HepG2 (cell line): ENCODE results near the gene AHCYL2. TPM values are rescaled to one million over a fixed set of nuclear protein-coding genes. Genes with fewer than 3 reads are reported as not detected.

Source experiments
- ATAC-seq: fragments of 200-7000 bp; cut with Tn5 transposase; 3 replicates; pipeline ENCODE4 v1.9.1; 2020; ENCODE audit warnings: mild to moderate bottlenecking, moderate library complexity
- BruUV-seq: library from RNA; stranded (reverse); fragments of 400-500 nt; replicated peaks from 2 replicates; lab custom pipeline; 2021; lab: Mats Ljungman, UMichigan
- CTCF ChIA-PET: fragments of 300-600 bp; formaldehyde crosslinking; extraction: SDS; loops from one replicate; lab custom pipeline; 2021; ENCODE audit warnings: low total read pairs, inconsistent platforms, low intra/inter-chr PET ratio; lab: Yijun Ruan, JAX
- POLR2A ChIA-PET: fragments of 350-600 bp; sonication (Branson Sonifier 250); formaldehyde crosslinking; loops from one replicate; lab custom pipeline; 2020; ENCODE audit warnings: antibody characterized with exemption, inconsistent platforms; lab: Yijun Ruan, JAX
- DNase-seq: peaks from one replicate; pipeline ENCODE4 v3.0.0-alpha.2; 2015; ENCODE audit warnings: low spot score
- FAIRE-seq: peaks from 3 replicates; lab custom pipeline; 2011; peaks lifted over from hg19 to GRCh38; lab: Jason Lieb, UNC
- H2AFZ ChIP-seq: one replicate; pipeline ENCODE4 v1.6.1; 2011; ENCODE audit warnings: low read length, inconsistent platforms
- H3K27ac ChIP-seq: fragments of 300-600 bp; 3 replicates; pipeline ENCODE4 v1.8.0; 2011; ENCODE audit warnings: mixed run types, mild to moderate bottlenecking, mixed read lengths, low read length, inconsistent platforms; ENCODE audit not compliant: insufficient read depth; ENCODE audit errors: extremely low read length
- H3K27me3 ChIP-seq, 2 experiments: fragments of 200-600 bp in 1 of 2; 2 replicates in 1 of 2; 3 replicates in 1 of 2; pipeline versions ENCODE4 v1.6.0 to v1.8.0; 2011; ENCODE audit warnings: low read length in 2 of 2, mild to moderate bottlenecking in 2 of 2, moderate library complexity in 2 of 2, inconsistent platforms in 1 of 2; ENCODE audit not compliant: insufficient read depth in 2 of 2, control insufficient read depth in 1 of 2
- H3K36me3 ChIP-seq, 2 experiments: fragments of 200-600 bp in 1 of 2; replicated peaks in 1 of 2; 2 replicates in 1 of 2; 3 replicates in 1 of 2; pipeline versions ENCODE4 v1.5.1 to v1.8.0; 2011; ENCODE audit warnings: low read length in 2 of 2, inconsistent platforms in 1 of 2; ENCODE audit not compliant: insufficient read depth in 2 of 2, control insufficient read depth in 1 of 2
- H3K4me1 ChIP-seq: 2 replicates; pipeline ENCODE4 v1.5.1; 2012; ENCODE audit warnings: low read length, inconsistent platforms; ENCODE audit not compliant: insufficient read depth
- H3K4me2 ChIP-seq: 2 replicates; pipeline ENCODE4 v1.6.0; 2011; ENCODE audit warnings: low read depth, low read length, inconsistent platforms
- H3K4me3 ChIP-seq, 3 experiments: fragments of 200-600 bp in 1 of 3; sonication (generic), shearing (Covaris generic) in 1 of 3; replicated peaks in 1 of 3; 2 replicates each; pipeline ENCODE4 v1.5.1; 2011 to 2016; ENCODE audit warnings: low read length in 3 of 3, inconsistent platforms in 2 of 3, low read depth in 2 of 3, mild to moderate bottlenecking in 2 of 3, control low read depth in 1 of 3, mixed read lengths in 1 of 3; ENCODE audit not compliant: insufficient read depth in 1 of 3
- H3K79me2 ChIP-seq: one replicate; pipeline ENCODE4 v1.6.1; 2011; ENCODE audit warnings: low read length, inconsistent platforms; ENCODE audit not compliant: insufficient read depth
- H3K9ac ChIP-seq: 2 replicates; pipeline ENCODE4 v1.6.0; 2011; ENCODE audit warnings: mild to moderate bottlenecking, low read depth, low read length, inconsistent platforms; ENCODE audit not compliant: insufficient read depth
- H3K9me3 ChIP-seq: 2 replicates; pipeline ENCODE4 v1.5.1; 2012; ENCODE audit warnings: mild to moderate bottlenecking, low read length
- H4K20me1 ChIP-seq: 2 replicates; pipeline ENCODE4 v1.6.0; 2011; ENCODE audit warnings: inconsistent platforms, mild to moderate bottlenecking, low read length, moderate library complexity; ENCODE audit not compliant: insufficient read depth
- ATF7 ChIP-seq, 2 experiments: fragments of 450-650 bp in 1 of 2; sonication (generic) in 1 of 2; formaldehyde crosslinking in 1 of 2; IDR thresholded peaks; 2 replicates each; pipeline versions ENCODE4 v1.4.0 to v1.6.1; 2016 to 2020; ENCODE audit warnings: antibody characterized with exemption in 1 of 2, mild to moderate bottlenecking in 1 of 2, missing genetic modification reagents in 1 of 2
- DMAP1 ChIP-seq: IDR thresholded peaks from 2 replicates; pipeline ENCODE4 v1.6.1; 2016
- EEA1 ChIP-seq: sonication (generic); formaldehyde crosslinking; IDR thresholded peaks from 2 replicates; pipeline ENCODE4 v1.5.1; 2020; ENCODE audit warnings: mild to moderate bottlenecking, missing genetic modification reagents, borderline replicate concordance
- KDM3A ChIP-seq: IDR thresholded peaks from 2 replicates; pipeline ENCODE4 v1.6.1; 2018; ENCODE audit warnings: low read depth, missing compliant biosample characterization
- NAIF1 ChIP-seq: sonication (generic); formaldehyde crosslinking; IDR thresholded peaks from 2 replicates; pipeline ENCODE4 v1.5.0; 2020; ENCODE audit warnings: mild to moderate bottlenecking, missing genetic modification reagents, borderline replicate concordance
- SIN3B ChIP-seq: fragments of 150-350 bp; IDR thresholded peaks from 2 replicates; pipeline ENCODE4 v1.6.1; 2014; ENCODE audit warnings: low read length
- TCF7L2 ChIP-seq: IDR thresholded peaks from 2 replicates; pipeline ENCODE4 v1.6.1; 2011; ENCODE audit warnings: mild to moderate bottlenecking, low read depth, low read length, moderate library complexity
- ZBTB3 ChIP-seq: sonication (generic); formaldehyde crosslinking; IDR thresholded peaks from 2 replicates; pipeline ENCODE4 v1.4.0; 2020; ENCODE audit warnings: low read depth, mild to moderate bottlenecking, moderate library complexity, missing genetic modification reagents, borderline replicate concordance
- ZNF367 ChIP-seq: sonication (generic); formaldehyde crosslinking; IDR thresholded peaks from 2 replicates; pipeline ENCODE4 v1.4.0; 2020; ENCODE audit warnings: missing genetic modification reagents, borderline replicate concordance
- ZNF562 ChIP-seq: sonication (generic); formaldehyde crosslinking; IDR thresholded peaks from 2 replicates; pipeline ENCODE4 v1.8.0; 2022; ENCODE audit warnings: missing genetic modification reagents, borderline replicate concordance
- ZNF629 ChIP-seq: sonication (generic); formaldehyde crosslinking; conservative IDR thresholded peaks from 2 replicates; pipeline ENCODE4 v1.5.0; 2020; ENCODE audit warnings: missing genetic modification reagents
- ZNF782 ChIP-seq: sonication (generic); formaldehyde crosslinking; IDR thresholded peaks from 2 replicates; pipeline ENCODE4 v1.4.0; 2020; ENCODE audit warnings: missing genetic modification reagents, mild to moderate bottlenecking, borderline replicate concordance
- WGBS: methylation state at CpG from one replicate; pipeline ENCODE4 v1.1.6; 2017; ENCODE audit warnings: low lambda C conversion rate; 5-methylcytosine and 5-hydroxymethylcytosine counted together
- in situ Hi-C: cut with HindIII; loops from 2 replicates; pipeline ENCODE4 v1.10.0; 2017; ENCODE audit warnings: low pct_unique_long_range_greater_than_20kb; ENCODE audit not compliant: extremely low pct_ligation_motif_present
- intact Hi-C: fragments of 100-400 bp; cut with micrococcal nuclease; formaldehyde crosslinking; loops from one replicate; pipeline ENCODE4 v1.10.0; 2022; ENCODE audit not compliant: unreplicated experiment
- polyA plus RNA-seq, 8 experiments: library from polyadenylated mRNA; depleted of rRNA in 3 of 8; stranded (reverse) in 7 of 8; unstranded in 1 of 8; fragments of >200 nt; fragmentation: Illumina TruSeq in 4 of 8; extraction: Trizol in 4 of 8; gene quantifications; 2 replicates each; pipeline versions ENCODE4 v1.2.1 to v1.2.3, GENCODE V29; 2011 to 2016; ENCODE audit warnings: low read depth in 4 of 8, missing spikeins in 1 of 8, mixed read lengths in 1 of 8; ENCODE audit not compliant: insufficient read depth in 1 of 8
- total RNA-seq, 5 experiments: library from RNA; depleted of rRNA; stranded (reverse); fragments of >200 nt; fragmentation: Illumina TruSeq; extraction: Trizol; gene quantifications; 2 replicates each; pipeline ENCODE4 v1.2.3, GENCODE V29; 2016; ENCODE audit warnings: low read depth in 1 of 5
- TF ChIP-seq, protein P1 (sequence below): sonication (generic); formaldehyde crosslinking; conservative IDR thresholded peaks from 2 replicates; pipeline ENCODE4 v1.4.0; 2020; ENCODE audit warnings: missing genetic modification reagents
- TF ChIP-seq, protein P2 (sequence below): sonication (generic); formaldehyde crosslinking; IDR thresholded peaks from 2 replicates; pipeline ENCODE4 v1.4.0; 2020; ENCODE audit warnings: mild to moderate bottlenecking, missing genetic modification reagents

The AHCYL2 gene
- total and polyA plus RNA-seq, 2 of the 13 experiments (the other 11 are each of a cell fraction or from before 2014, with no cell fraction given): 9.5 to 14.7 TPM

DNA sequence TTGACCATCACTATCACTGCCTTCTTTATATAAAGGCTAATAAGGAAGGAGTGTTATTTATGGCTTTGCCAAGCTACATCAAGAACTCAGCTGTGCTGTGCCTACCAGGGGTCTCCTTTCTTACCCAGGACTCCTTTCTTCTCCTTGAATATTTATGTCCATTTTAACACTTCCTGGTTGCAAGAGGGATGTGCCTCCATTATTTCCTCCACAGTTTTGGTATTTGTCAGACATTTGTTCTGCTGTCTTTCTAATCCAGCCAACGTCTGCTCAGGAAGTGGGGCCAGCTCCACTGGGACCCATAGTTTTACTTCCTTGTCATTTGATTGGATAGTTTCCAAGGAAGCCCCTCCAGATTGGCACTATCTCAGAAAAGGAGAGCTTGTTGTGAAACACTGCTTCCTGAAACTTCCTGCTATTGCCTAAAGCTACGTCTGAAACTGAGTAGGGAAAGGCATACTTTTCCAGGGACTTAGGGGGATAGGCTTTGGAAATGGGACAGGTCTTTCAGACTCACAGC is 202.8 kb downstream of the AHCYL2 start (continued):
- TF ChIP-seq ZNF782: no peak
- no peak for TF ChIP-seq KDM3A (CRISPR knock-in tag)

DNA sequence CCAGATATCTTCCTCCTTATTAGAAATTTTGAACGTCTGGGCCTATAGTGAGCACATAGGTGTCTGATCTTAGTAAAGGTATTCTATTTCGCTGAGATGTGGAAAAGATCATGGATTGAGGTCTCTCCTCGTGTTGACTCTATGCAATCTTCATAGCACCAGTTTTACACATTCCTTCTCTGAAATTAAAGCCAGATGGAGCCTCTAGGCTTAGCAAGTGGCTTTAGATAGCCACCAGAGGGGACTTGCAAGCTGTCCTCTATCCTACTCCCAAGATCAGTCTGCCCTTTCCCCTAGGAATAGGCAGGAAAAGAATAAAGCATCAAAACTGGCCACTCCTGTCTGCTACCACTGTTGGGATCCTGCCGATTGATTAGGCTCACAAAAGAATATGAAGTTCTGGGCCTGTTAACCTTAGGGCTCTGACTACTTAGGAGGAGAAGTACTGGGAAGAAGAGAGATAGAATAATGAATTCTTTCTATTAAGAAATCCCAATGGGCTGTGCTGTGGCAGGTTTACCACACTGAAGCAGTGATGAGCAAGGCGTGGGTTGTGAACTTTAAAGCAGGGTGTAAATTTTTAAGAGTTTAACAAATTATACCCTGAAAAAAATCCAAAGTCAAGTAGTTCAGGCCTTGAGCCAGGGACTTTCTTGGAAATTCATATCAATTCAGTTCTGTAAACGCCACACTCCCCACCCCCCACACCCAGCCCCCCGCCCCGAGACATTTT is 207.2 kb downstream of the AHCYL2 start:
- ATAC-seq: no peak
- DNase-seq: no peak
- H2AFZ ChIP-seq: no peak overlapping the region
- H3K4me3 ChIP-seq: no peak overlapping the region
- ChIA-PET POLR2A (no interaction called here), CTCF (no interaction called here)
- H3K27ac ChIP-seq: no peak overlapping the region
- no peak overlapping the region for H3K4me2 ChIP-seq
- H3K4me1 ChIP-seq: peaks cover 30% of the 10 kb centered on the region
- FAIRE-seq: no peak
- intact Hi-C loops: no loop called here
- in situ Hi-C loops: no loop called here
- no peaks in the 10 kb centered on the region for H3K27me3 ChIP-seq
- no TSS peak for BruUV-seq
- H3K9me3 ChIP-seq: no peaks in the 10 kb centered on the region
- WGBS: 79% methylated on average over 8 of the region's 8 CpGs
- H3K79me2 ChIP-seq: no peaks in the 10 kb centered on the region
- no peak overlapping the region for H3K9ac ChIP-seq
- no peaks in the 10 kb centered on the region for H4K20me1 ChIP-seq
- no peaks in the 10 kb centered on the region for H3K36me3 ChIP-seq
- TF ChIP-seq, protein P1, sequence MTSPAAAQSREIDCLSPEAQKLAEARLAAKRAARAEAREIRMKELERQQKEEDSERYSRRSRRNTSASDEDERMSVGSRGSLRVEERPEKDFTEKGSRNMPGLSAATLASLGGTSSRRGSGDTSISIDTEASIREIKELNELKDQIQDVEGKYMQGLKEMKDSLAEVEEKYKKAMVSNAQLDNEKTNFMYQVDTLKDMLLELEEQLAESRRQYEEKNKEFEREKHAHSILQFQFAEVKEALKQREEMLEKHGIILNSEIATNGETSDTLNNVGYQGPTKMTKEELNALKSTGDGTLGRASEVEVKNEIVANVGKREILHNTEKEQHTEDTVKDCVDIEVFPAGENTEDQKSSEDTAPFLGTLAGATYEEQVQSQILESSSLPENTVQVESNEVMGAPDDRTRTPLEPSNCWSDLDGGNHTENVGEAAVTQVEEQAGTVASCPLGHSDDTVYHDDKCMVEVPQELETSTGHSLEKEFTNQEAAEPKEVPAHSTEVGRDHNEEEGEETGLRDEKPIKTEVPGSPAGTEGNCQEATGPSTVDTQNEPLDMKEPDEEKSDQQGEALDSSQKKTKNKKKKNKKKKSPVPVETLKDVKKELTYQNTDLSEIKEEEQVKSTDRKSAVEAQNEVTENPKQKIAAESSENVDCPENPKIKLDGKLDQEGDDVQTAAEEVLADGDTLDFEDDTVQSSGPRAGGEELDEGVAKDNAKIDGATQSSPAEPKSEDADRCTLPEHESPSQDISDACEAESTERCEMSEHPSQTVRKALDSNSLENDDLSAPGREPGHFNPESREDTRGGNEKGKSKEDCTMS (CRISPR knock-in tag): no peak
- TF ChIP-seq NAIF1 (CRISPR knock-in tag) (no peak), ZNF562 (CRISPR knock-in tag) (no peak), ATF7 (IDR thresholded peaks at IDR 0.05) (no peak), ATF7 (CRISPR knock-in tag; IDR thresholded peaks at IDR 0.05) (no peak), ZBTB3 (CRISPR knock-in tag) (no peak), TCF7L2 (no peak), ZNF629 (CRISPR knock-in tag) (no peak), ZNF367 (no peak), EEA1 (CRISPR knock-in tag) (no peak), DMAP1 (CRISPR knock-in tag) (no peak), SIN3B (no peak)
- TF ChIP-seq, protein P2, sequence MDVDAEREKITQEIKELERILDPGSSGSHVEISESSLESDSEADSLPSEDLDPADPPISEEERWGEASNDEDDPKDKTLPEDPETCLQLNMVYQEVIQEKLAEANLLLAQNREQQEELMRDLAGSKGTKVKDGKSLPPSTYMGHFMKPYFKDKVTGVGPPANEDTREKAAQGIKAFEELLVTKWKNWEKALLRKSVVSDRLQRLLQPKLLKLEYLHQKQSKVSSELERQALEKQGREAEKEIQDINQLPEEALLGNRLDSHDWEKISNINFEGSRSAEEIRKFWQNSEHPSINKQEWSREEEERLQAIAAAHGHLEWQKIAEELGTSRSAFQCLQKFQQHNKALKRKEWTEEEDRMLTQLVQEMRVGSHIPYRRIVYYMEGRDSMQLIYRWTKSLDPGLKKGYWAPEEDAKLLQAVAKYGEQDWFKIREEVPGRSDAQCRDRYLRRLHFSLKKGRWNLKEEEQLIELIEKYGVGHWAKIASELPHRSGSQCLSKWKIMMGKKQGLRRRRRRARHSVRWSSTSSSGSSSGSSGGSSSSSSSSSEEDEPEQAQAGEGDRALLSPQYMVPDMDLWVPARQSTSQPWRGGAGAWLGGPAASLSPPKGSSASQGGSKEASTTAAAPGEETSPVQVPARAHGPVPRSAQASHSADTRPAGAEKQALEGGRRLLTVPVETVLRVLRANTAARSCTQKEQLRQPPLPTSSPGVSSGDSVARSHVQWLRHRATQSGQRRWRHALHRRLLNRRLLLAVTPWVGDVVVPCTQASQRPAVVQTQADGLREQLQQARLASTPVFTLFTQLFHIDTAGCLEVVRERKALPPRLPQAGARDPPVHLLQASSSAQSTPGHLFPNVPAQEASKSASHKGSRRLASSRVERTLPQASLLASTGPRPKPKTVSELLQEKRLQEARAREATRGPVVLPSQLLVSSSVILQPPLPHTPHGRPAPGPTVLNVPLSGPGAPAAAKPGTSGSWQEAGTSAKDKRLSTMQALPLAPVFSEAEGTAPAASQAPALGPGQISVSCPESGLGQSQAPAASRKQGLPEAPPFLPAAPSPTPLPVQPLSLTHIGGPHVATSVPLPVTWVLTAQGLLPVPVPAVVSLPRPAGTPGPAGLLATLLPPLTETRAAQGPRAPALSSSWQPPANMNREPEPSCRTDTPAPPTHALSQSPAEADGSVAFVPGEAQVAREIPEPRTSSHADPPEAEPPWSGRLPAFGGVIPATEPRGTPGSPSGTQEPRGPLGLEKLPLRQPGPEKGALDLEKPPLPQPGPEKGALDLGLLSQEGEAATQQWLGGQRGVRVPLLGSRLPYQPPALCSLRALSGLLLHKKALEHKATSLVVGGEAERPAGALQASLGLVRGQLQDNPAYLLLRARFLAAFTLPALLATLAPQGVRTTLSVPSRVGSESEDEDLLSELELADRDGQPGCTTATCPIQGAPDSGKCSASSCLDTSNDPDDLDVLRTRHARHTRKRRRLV (CRISPR knock-in tag): no peak
